Measurements from ENCODE around the gene TP53BP2.

The TP53BP2 gene

DNA sequence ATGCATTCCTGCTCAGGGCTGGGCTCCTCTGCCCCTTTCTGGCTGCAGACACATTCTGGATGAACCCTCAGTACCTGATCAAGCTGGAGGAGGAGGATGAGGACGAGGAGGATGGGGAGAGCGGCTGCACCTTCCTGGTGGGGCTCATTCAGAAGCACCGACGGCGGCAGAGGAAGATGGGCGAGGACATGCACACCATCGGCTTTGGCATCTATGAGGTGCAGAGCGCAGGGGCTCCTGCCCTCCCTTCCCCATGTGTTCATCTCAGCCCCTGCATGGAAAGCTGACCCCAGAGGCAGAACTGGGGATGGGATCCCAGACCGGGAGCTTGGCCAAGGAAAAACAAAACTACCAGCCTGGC, 90.3 kb downstream of the TP53BP2 start:
- no peaks in the 10 kb centered on the region for H3K36me3 ChIP-seq (ENCODE audit: insufficient read depth, low read length)
- no peak overlapping the region for H3K4me2 ChIP-seq (ENCODE audit: insufficient read depth, low read length)
- DNase-seq (no peak), ATAC-seq (ENCODE audit: insufficient read depth, low read depth) (no peak)
- H4K20me1 ChIP-seq (ENCODE audit: insufficient read depth, low read length), result no peaks in the 10 kb centered on the region
- no peaks in the 10 kb centered on the region for H3K79me2 ChIP-seq (ENCODE audit: insufficient read depth, low read length)
- H3K4me1 ChIP-seq (ENCODE audit: insufficient read depth, low read length), result no peaks in the 10 kb centered on the region
- no peak overlapping the region for H2AFZ ChIP-seq (ENCODE audit: low read depth, low read length)
- H3K27ac ChIP-seq (ENCODE audit: low read length), result no peak overlapping the region
- H3K27me3 ChIP-seq (ENCODE audit: insufficient read depth, low read length, poor library complexity), result peaks cover 3% of the 10 kb centered on the region
- H3K9ac ChIP-seq (ENCODE audit: low read depth, low read length), result no peak overlapping the region
- no peaks in the 10 kb centered on the region for H3K9me3 ChIP-seq (ENCODE audit: insufficient read depth, low read length, severe bottlenecking)
- no peak overlapping the region for H3K4me3 ChIP-seq (ENCODE audit: low read depth in 1 of 2, low read length in 2 of 2)
- no peak for TF ChIP-seq EZH2 (IDR thresholded peaks at IDR 0.05; ENCODE audit: borderline replicate concordance, low read depth, low read length, severe bottlenecking)
- TF ChIP-seq, protein P1, sequence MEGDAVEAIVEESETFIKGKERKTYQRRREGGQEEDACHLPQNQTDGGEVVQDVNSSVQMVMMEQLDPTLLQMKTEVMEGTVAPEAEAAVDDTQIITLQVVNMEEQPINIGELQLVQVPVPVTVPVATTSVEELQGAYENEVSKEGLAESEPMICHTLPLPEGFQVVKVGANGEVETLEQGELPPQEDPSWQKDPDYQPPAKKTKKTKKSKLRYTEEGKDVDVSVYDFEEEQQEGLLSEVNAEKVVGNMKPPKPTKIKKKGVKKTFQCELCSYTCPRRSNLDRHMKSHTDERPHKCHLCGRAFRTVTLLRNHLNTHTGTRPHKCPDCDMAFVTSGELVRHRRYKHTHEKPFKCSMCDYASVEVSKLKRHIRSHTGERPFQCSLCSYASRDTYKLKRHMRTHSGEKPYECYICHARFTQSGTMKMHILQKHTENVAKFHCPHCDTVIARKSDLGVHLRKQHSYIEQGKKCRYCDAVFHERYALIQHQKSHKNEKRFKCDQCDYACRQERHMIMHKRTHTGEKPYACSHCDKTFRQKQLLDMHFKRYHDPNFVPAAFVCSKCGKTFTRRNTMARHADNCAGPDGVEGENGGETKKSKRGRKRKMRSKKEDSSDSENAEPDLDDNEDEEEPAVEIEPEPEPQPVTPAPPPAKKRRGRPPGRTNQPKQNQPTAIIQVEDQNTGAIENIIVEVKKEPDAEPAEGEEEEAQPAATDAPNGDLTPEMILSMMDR (IDR thresholded peaks at IDR 0.05; ENCODE audit: borderline replicate concordance, extremely low read depth, low read length, poor library complexity, severe bottlenecking), result no peak

DNA sequence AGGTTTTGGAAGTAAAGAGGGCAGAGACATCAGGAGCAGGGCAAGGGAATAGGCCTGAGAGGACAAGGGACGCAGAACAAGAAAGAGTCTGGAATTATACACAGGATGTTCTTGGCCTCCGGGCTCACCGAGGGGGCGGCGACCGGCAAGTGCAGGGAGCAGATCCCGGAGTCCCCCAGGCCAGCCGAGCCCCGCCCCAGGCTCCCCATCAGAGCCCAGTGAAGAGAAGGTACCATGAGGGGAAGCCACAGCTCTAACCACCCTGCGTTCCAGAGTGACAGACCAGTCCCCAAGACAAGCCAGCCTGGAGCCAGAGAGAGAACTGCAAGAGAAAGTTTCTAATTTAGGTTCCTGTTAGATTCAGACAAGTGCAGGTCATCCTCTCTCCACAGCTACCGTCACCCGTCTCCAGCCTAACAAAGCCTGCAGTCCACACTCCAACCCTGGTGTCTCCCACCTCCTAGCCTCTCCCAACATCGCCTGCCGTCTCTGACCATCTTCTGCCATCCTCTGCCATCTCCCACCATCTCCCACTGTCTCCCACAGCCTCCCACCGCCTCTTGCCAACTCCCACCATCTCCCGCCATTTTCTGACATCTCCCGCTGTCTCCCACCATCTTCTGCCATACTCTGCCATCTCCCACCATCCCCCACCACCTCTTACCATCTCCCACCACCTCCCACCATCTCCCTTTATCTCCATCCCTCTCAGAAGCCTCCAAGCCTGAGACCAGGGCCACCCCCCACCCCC, 90.9 kb downstream of the TP53BP2 start:
- Histone ChIP-seq H3K9me3 (ENCODE audit: insufficient read depth, low read length, severe bottlenecking) (no peaks in the 10 kb centered on the region), H3K4me2 (ENCODE audit: insufficient read depth, low read length) (no peak overlapping the region), H3K36me3 (ENCODE audit: insufficient read depth, low read length) (no peaks in the 10 kb centered on the region), H4K20me1 (ENCODE audit: insufficient read depth, low read length) (no peaks in the 10 kb centered on the region), H2AFZ (ENCODE audit: low read depth, low read length) (no peak overlapping the region), H3K27me3 (ENCODE audit: insufficient read depth, low read length, poor library complexity) (peaks cover 3% of the 10 kb centered on the region), H3K9ac (ENCODE audit: low read depth, low read length) (no peak overlapping the region), H3K4me3 (ENCODE audit: low read depth in 1 of 2, low read length in 2 of 2) (no peak overlapping the region), H3K27ac (ENCODE audit: low read length) (no peak overlapping the region), H3K4me1 (ENCODE audit: insufficient read depth, low read length) (no peaks in the 10 kb centered on the region), H3K79me2 (ENCODE audit: insufficient read depth, low read length) (no peaks in the 10 kb centered on the region)
- ATAC-seq (ENCODE audit: insufficient read depth, low read depth) (no peak), DNase-seq (no peak)
- TF ChIP-seq, protein P1 (IDR thresholded peaks at IDR 0.05; ENCODE audit: borderline replicate concordance, extremely low read depth, low read length, poor library complexity, severe bottlenecking), result no peak
- no peak for TF ChIP-seq EZH2 (IDR thresholded peaks at IDR 0.05; ENCODE audit: borderline replicate concordance, low read depth, low read length, severe bottlenecking)

GRCh38 chr1:223752721-223753515, 92.8 kb downstream of the TP53BP2 start:
- H3K27ac ChIP-seq (ENCODE audit: low read length), result no peak overlapping the region
- no peak overlapping the region for H2AFZ ChIP-seq (ENCODE audit: low read depth, low read length)
- H3K27me3 ChIP-seq (ENCODE audit: insufficient read depth, low read length, poor library complexity), result peaks cover 3% of the 10 kb centered on the region
- no peaks in the 10 kb centered on the region for H3K36me3 ChIP-seq (ENCODE audit: insufficient read depth, low read length)
- H3K9me3 ChIP-seq (ENCODE audit: insufficient read depth, low read length, severe bottlenecking), result no peaks in the 10 kb centered on the region
- H3K9ac ChIP-seq (ENCODE audit: low read depth, low read length), result no peak overlapping the region
- no peaks in the 10 kb centered on the region for H3K79me2 ChIP-seq (ENCODE audit: insufficient read depth, low read length)
- DNase-seq, result no peak
- no peak for TF ChIP-seq EZH2 (IDR thresholded peaks at IDR 0.05; ENCODE audit: borderline replicate concordance, low read depth, low read length, severe bottlenecking)
- TF ChIP-seq, protein P1 (IDR thresholded peaks at IDR 0.05; ENCODE audit: borderline replicate concordance, extremely low read depth, low read length, poor library complexity, severe bottlenecking), result no peak
- no peak overlapping the region for H3K4me2 ChIP-seq (ENCODE audit: insufficient read depth, low read length)
- H3K4me3 ChIP-seq (ENCODE audit: low read depth in 1 of 2, low read length in 2 of 2), result no peak overlapping the region
- no peak for ATAC-seq (ENCODE audit: insufficient read depth, low read depth)
- no peaks in the 10 kb centered on the region for H4K20me1 ChIP-seq (ENCODE audit: insufficient read depth, low read length)
- peaks cover 4% of the 10 kb centered on the region for H3K4me1 ChIP-seq (ENCODE audit: insufficient read depth, low read length)
